ENCODE measurements around the gene SCP2. TPM values are rescaled to one million over a fixed set of nuclear protein-coding genes. Genes with fewer than 3 reads are reported as not detected.

SCP2 gene
- polyA plus RNA-seq, 12 donors: 69.2 to 136 (median 88.4) TPM; not detected in 1

GRCh38 chr1:53078333-53079101 lies 151.4 kb downstream of the SCP2 start:
- no peak for DNase-seq

- DNase-seq: no peak
These were observed 152.2 kb downstream of the SCP2 start for GRCh38 chr1:53079251-53079650.

GRCh38 chr1:53080041-53080440 lies 153.0 kb downstream of the SCP2 start:
- DNase-seq: no peak

- no peak for DNase-seq
These were observed 153.7 kb downstream of the SCP2 start for GRCh38 chr1:53080769-53081168.

- DNase-seq: no peak
These were observed 154.4 kb downstream of the SCP2 start for GRCh38 chr1:53081384-53082066.

GRCh38 chr1:53082826-53083455 lies 155.9 kb downstream of the SCP2 start:
- no peak for DNase-seq

GRCh38 chr1:53083636-53084588 lies 156.8 kb downstream of the SCP2 start:
- DNase-seq: no peak

- DNase-seq: no peak
These were observed 157.5 kb downstream of the SCP2 start for GRCh38 chr1:53084589-53084971.

GRCh38 chr1:53085405-53085804 lies 158.3 kb downstream of the SCP2 start:
- DNase-seq: no peak

- no peak for DNase-seq
These were observed 159.5 kb downstream of the SCP2 start for GRCh38 chr1:53086491-53087070.

GRCh38 chr1:53087332-53088285 lies 160.5 kb downstream of the SCP2 start:
- DNase-seq: no peak

- DNase-seq: no peak
These were observed 161.7 kb downstream of the SCP2 start for GRCh38 chr1:53088616-53089300.

GRCh38 chr1:53089478-53090226 lies 162.6 kb downstream of the SCP2 start:
- DNase-seq: no peak

GRCh38 chr1:53090227-53091147 lies 163.4 kb downstream of the SCP2 start:
- DNase-seq: no peak

- no peak for DNase-seq
These were observed 165.0 kb downstream of the SCP2 start for GRCh38 chr1:53091841-53092645.

- DNase-seq: no peak
These were observed 165.8 kb downstream of the SCP2 start for GRCh38 chr1:53092659-53093450.

All from muscle of arm (tissue), 12 donors.